PC-3 (cell line): ENCODE results near the gene TOP2A.

Experiments
- EZH2 ChIP-seq: fragments of 300-600 bp; sonication (generic); IDR thresholded peaks from one replicate; pipeline ENCODE4 v1.6.1; 2017; ENCODE audit warnings: antibody characterized with exemption, mild to moderate bottlenecking, low read length; ENCODE audit not compliant: unreplicated experiment
- EZH2phosphoT487 ChIP-seq: fragments of 300-600 bp; sonication (generic); IDR thresholded peaks from 2 replicates; pipeline ENCODE4 v1.6.1; 2018; ENCODE audit warnings: mild to moderate bottlenecking, antibody characterized with exemption, low read length, borderline replicate concordance
- TF ChIP-seq, protein P1 (sequence below): fragments of 300-600 bp; sonication (generic); conservative IDR thresholded peaks from 2 replicates; pipeline ENCODE4 v1.5.1; 2017; ENCODE audit warnings: antibody characterized with exemption, low read depth, mild to moderate bottlenecking, low read length

DNA sequence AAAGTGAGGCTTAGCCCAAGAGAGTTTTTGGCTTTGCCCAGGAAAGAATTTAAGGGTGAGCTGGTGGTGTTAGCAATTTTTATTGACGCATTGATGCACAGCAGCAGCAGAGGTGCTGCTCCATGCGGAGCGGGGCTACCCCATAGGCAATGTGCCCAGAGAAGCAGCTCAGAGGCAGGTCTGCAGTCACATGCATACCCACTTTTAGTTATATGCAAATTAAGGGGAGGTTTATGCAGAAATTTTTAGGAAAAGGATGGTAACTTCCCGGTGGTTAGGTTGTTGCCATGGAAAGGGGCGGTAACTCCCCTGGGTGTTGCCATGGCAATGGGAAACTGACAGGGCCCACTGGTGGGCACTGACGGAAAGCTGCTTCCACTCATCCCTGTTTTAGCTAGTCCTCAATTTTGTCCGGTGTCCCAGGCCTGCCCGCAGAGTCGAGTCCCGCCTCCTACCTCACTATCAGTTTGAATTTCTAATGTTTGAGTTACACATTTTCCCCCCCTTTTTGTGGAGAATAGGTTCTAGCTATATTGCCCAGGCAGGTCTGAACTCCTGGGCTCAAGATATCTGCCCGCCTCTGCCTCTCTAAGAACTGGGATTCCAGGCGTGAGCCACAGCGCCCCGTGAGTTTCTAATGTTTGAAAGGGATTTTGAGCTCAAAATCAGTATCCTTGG, 42.7 kb downstream of the TOP2A start:
- TF ChIP-seq, protein P1, sequence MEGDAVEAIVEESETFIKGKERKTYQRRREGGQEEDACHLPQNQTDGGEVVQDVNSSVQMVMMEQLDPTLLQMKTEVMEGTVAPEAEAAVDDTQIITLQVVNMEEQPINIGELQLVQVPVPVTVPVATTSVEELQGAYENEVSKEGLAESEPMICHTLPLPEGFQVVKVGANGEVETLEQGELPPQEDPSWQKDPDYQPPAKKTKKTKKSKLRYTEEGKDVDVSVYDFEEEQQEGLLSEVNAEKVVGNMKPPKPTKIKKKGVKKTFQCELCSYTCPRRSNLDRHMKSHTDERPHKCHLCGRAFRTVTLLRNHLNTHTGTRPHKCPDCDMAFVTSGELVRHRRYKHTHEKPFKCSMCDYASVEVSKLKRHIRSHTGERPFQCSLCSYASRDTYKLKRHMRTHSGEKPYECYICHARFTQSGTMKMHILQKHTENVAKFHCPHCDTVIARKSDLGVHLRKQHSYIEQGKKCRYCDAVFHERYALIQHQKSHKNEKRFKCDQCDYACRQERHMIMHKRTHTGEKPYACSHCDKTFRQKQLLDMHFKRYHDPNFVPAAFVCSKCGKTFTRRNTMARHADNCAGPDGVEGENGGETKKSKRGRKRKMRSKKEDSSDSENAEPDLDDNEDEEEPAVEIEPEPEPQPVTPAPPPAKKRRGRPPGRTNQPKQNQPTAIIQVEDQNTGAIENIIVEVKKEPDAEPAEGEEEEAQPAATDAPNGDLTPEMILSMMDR: no peak
- TF ChIP-seq EZH2 (no peak), EZH2phosphoT487 (no peak)
